HG03460 (cell line): ENCODE data around the gene WWOX.
"Not testable (repeated sequence)": the region's sequence is repeated elsewhere in the genome, so short reads cannot be mapped to it uniquely, and the experiment has no call there.

Experiments
- ATAC-seq: cut with Tn5 transposase; IDR thresholded peaks from one replicate; pipeline ENCODE4 v1.9.1; 2021; ENCODE audit not compliant: unreplicated experiment

WWOX gene

GRCh38 chr16:78099271-78100111, at the start of gene WWOX:
TSS of gene WWOX (plus strand) at chr16:78099654.
- ATAC-seq, result peak; percentile 90

GRCh38 chr16:78050734-78051400, 48.6 kb upstream of the WWOX start:
- ATAC-seq, result no peak

- ATAC-seq, result no peak
Observed at GRCh38 chr16:78057803-78058564, 41.5 kb upstream of the WWOX start.

GRCh38 chr16:78059806-78060205, 39.6 kb upstream of the WWOX start:
- ATAC-seq, result not testable (repeated sequence)

GRCh38 chr16:78060295-78060694, 39.2 kb upstream of the WWOX start:
- no peak for ATAC-seq

- ATAC-seq, result no peak
Observed at GRCh38 chr16:78060809-78061208, 38.6 kb upstream of the WWOX start.

- no peak for ATAC-seq
Observed at GRCh38 chr16:78065319-78065718, 34.1 kb upstream of the WWOX start.

GRCh38 chr16:78069913-78070312, 29.5 kb upstream of the WWOX start:
- no peak for ATAC-seq

- ATAC-seq, result no peak
Observed at GRCh38 chr16:78072275-78072674, 27.2 kb upstream of the WWOX start.

- no peak for ATAC-seq
Observed at GRCh38 chr16:78075800-78076199, 23.7 kb upstream of the WWOX start.

GRCh38 chr16:78081341-78081740, 18.1 kb upstream of the WWOX start:
- ATAC-seq, result no peak

GRCh38 chr16:78091419-78091818, 8.0 kb upstream of the WWOX start:
- ATAC-seq, result no peak

- ATAC-seq, result no peak
Observed at GRCh38 chr16:78092758-78093157, 6.7 kb upstream of the WWOX start.

GRCh38 chr16:78094166-78094565, 5.3 kb upstream of the WWOX start:
- no peak for ATAC-seq

- no peak for ATAC-seq
Observed at GRCh38 chr16:78094998-78095397, 4.5 kb upstream of the WWOX start.

GRCh38 chr16:78096386-78096785, 3.1 kb upstream of the WWOX start:
- no peak for ATAC-seq

GRCh38 chr16:78097548-78097947, 1.9 kb upstream of the WWOX start:
- ATAC-seq, result no peak

- ATAC-seq, result no peak
Observed at GRCh38 chr16:78098087-78098486, 1.4 kb upstream of the WWOX start.

- no peak for ATAC-seq
Observed at GRCh38 chr16:78098595-78099270, 721 bp upstream of the WWOX start.

- ATAC-seq, result peak; percentile 37
Observed at GRCh38 chr16:78100112-78100467, 636 bp downstream of the WWOX start.

- ATAC-seq, result no peak
Observed at GRCh38 chr16:78102122-78102660, 2.7 kb downstream of the WWOX start.
